ENCODE measurements around the gene PRIM2.
"Not testable (repeated sequence)": the region's sequence is repeated elsewhere in the genome, so short reads cannot be mapped to it uniquely, and the experiment has no call there.

- not testable (repeated sequence) for TF ChIP-seq RARB, ZFP30, ZFP3, ZNF8 (CRISPR knock-in tag; IDR thresholded peaks at IDR 0.05)
Measured at GRCh38 chr6:57673281-57673680, 355.9 kb downstream of the PRIM2 start.
